HepG2 (cell line): ENCODE measurements around the gene SIK3. TPM values are rescaled to one million over a fixed set of nuclear protein-coding genes. Genes with fewer than 3 reads are reported as not detected.

Experiments
- ARID3A ChIP-seq: IDR thresholded peaks from 2 replicates; pipeline ENCODE4 v1.6.1; 2012; ENCODE audit warnings: low read depth, low read length, improper control_type of control experiment
- ARID5B ChIP-seq: IDR thresholded peaks from 2 replicates; pipeline ENCODE4 v1.4.0; 2020; ENCODE audit warnings: mild to moderate bottlenecking, missing genetic modification reagents
- BRD4 ChIP-seq: sonication (generic); formaldehyde crosslinking; IDR thresholded peaks from 2 replicates; pipeline ENCODE4 v1.4.0; 2020; ENCODE audit warnings: missing genetic modification reagents
- E2F5 ChIP-seq: sonication (generic); formaldehyde crosslinking; conservative IDR thresholded peaks from 2 replicates; pipeline ENCODE4 v1.4.0; 2020; ENCODE audit warnings: missing genetic modification reagents
- FUBP1 ChIP-seq: sonication (generic); formaldehyde crosslinking; IDR thresholded peaks from 2 replicates; pipeline ENCODE4 v1.5.1; 2020; ENCODE audit warnings: missing genetic modification reagents, mild to moderate bottlenecking, borderline replicate concordance
- GATAD1 ChIP-seq: IDR thresholded peaks from 2 replicates; pipeline ENCODE4 v1.6.1; 2016; ENCODE audit warnings: missing genetic modification reagents, missing compliant biosample characterization
- SOX5 ChIP-seq: IDR thresholded peaks from 2 replicates; pipeline ENCODE4 v1.6.1; 2016; ENCODE audit warnings: borderline replicate concordance
- ZNF225 ChIP-seq: sonication (generic); formaldehyde crosslinking; IDR thresholded peaks from 2 replicates; pipeline ENCODE4 v1.4.0; 2020; ENCODE audit warnings: mild to moderate bottlenecking, missing genetic modification reagents
- ZNF34 ChIP-seq: sonication (generic); formaldehyde crosslinking; IDR thresholded peaks from 2 replicates; pipeline ENCODE4 v1.4.0; 2020; ENCODE audit warnings: mild to moderate bottlenecking, missing genetic modification reagents, borderline replicate concordance
- ZSCAN20 ChIP-seq: sonication (generic); formaldehyde crosslinking; IDR thresholded peaks from 2 replicates; pipeline ENCODE4 v1.4.0; 2020; ENCODE audit warnings: missing genetic modification reagents, mild to moderate bottlenecking, borderline replicate concordance
- polyA plus RNA-seq, 8 experiments: library from polyadenylated mRNA; depleted of rRNA in 3 of 8; stranded (reverse) in 7 of 8; unstranded in 1 of 8; fragments of >200 nt; fragmentation: Illumina TruSeq in 4 of 8; extraction: Trizol in 4 of 8; gene quantifications; 2 replicates each; pipeline versions ENCODE4 v1.2.1 to v1.2.3, GENCODE V29; 2011 to 2016; ENCODE audit warnings: low read depth in 4 of 8, missing spikeins in 1 of 8, mixed read lengths in 1 of 8; ENCODE audit not compliant: insufficient read depth in 1 of 8
- total RNA-seq, 5 experiments: library from RNA; depleted of rRNA; stranded (reverse); fragments of >200 nt; fragmentation: Illumina TruSeq; extraction: Trizol; gene quantifications; 2 replicates each; pipeline ENCODE4 v1.2.3, GENCODE V29; 2016; ENCODE audit warnings: low read depth in 1 of 5
- TF ChIP-seq, protein P1 (sequence below): fragments of 450-650 bp; IDR thresholded peaks from 2 replicates; pipeline ENCODE4 v1.6.1; 2017
- TF ChIP-seq, protein P2 (sequence below): sonication (generic); formaldehyde crosslinking; IDR thresholded peaks from 2 replicates; pipeline ENCODE4 v1.8.1; 2023; ENCODE audit warnings: missing genetic modification reagents, inconsistent platforms, borderline replicate concordance

Gene SIK3
- total and polyA plus RNA-seq, 2 of the 13 experiments (the other 11 are each of a cell fraction or from before 2014, with no cell fraction given) = 5.7 to 9.8 TPM

GRCh38 chr11:117143871-117144476 is 45.7 kb upstream of the SIK3 start, which contains the start of gene PAFAH1B2 (continued):
- TF ChIP-seq, protein P1, sequence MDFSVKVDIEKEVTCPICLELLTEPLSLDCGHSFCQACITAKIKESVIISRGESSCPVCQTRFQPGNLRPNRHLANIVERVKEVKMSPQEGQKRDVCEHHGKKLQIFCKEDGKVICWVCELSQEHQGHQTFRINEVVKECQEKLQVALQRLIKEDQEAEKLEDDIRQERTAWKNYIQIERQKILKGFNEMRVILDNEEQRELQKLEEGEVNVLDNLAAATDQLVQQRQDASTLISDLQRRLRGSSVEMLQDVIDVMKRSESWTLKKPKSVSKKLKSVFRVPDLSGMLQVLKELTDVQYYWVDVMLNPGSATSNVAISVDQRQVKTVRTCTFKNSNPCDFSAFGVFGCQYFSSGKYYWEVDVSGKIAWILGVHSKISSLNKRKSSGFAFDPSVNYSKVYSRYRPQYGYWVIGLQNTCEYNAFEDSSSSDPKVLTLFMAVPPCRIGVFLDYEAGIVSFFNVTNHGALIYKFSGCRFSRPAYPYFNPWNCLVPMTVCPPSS = no peak
- TF ChIP-seq, protein P2, sequence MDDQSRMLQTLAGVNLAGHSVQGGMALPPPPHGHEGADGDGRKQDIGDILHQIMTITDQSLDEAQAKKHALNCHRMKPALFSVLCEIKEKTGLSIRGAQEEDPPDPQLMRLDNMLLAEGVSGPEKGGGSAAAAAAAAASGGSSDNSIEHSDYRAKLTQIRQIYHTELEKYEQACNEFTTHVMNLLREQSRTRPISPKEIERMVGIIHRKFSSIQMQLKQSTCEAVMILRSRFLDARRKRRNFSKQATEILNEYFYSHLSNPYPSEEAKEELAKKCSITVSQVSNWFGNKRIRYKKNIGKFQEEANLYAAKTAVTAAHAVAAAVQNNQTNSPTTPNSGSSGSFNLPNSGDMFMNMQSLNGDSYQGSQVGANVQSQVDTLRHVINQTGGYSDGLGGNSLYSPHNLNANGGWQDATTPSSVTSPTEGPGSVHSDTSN (CRISPR knock-in tag) = no peak; the same call in 1 of the 2 replicates
- no peak for TF ChIP-seq ZSCAN20
- TF ChIP-seq ZNF225 (CRISPR knock-in tag) = peak; percentile 74; the same call in 1 of the 2 replicates
- peak; percentile 86 for TF ChIP-seq GATAD1 (CRISPR knock-in tag)
- TF ChIP-seq BRD4 = peak; percentile 60; the same call in 1 of the 2 replicates
- TF ChIP-seq SOX5 = peak; percentile 48; the same call in 1 of the 2 replicates
- peak; percentile 56 for TF ChIP-seq ARID5B
- peak; percentile 73; the same call in 1 of the 2 replicates for TF ChIP-seq ZNF34
- TF ChIP-seq ARID3A = no peak
- TF ChIP-seq FUBP1 = 0 out of 2 replicates have a peak, but pooled peaks have one; percentile 52
- peak; percentile 73; the same call in 1 of the 2 replicates for TF ChIP-seq E2F5 (CRISPR knock-in tag)
